Epithelial cell of proximal tubule (primary cell): ENCODE measurements around the gene LDLRAD3. TPM values are rescaled to one million over a fixed set of nuclear protein-coding genes. Genes with fewer than 3 reads are reported as not detected.
"Not testable (repeated sequence)": the region's sequence is repeated elsewhere in the genome, so short reads cannot be mapped to it uniquely, and the experiment has no call there.

Source experiments
- DNase-seq: peaks from one replicate; pipeline ENCODE4 v3.0.0-alpha.2; 2011; ENCODE audit warnings: low read depth
- H3K4me3 ChIP-seq: 2 replicates; pipeline ENCODE4 v1.5.1; 2011; ENCODE audit warnings: low read depth, mild to moderate bottlenecking, low read length
- total RNA-seq: library from RNA; depleted of rRNA; stranded (reverse); fragments of >200 nt; gene quantifications from 2 replicates; pipeline ENCODE4 v1.2.3, GENCODE V29; 2015
- TF ChIP-seq, protein P1 (sequence below): conservative IDR thresholded peaks from 2 replicates; pipeline ENCODE4 v1.5.1; 2012; ENCODE audit warnings: low read depth, mild to moderate bottlenecking, low read length

The LDLRAD3 gene
- total RNA-seq, 1 donor from 2014 or later = 8.2 TPM

DNA sequence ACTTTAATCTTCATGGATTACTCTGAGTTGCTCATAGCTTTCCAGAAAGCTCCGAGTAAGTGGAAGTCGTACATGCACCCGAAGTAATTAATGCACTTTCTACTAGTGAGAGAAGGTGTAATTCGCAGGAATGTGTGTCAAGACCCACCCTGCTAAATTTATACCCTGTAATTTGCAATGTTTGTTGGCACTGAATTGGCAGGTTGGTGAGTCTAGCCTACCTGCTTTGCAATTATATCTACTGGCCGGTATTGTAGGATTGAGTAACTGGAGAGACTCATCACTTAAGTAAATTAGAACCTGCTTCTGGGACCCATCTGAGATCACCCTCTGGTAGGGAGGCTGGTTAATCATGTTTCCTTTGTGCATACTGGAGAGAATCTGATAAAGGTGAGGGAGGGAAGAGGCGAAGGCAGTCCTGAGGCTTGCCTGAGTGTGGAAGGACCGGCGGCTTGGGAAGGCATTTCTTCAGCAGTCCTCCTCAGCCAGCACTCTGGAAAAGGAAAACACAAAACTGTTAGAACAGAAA is 63.3 kb downstream of the LDLRAD3 start:
- H3K4me3 ChIP-seq = no peak overlapping the region
- DNase-seq = no peak
- TF ChIP-seq, protein P1, sequence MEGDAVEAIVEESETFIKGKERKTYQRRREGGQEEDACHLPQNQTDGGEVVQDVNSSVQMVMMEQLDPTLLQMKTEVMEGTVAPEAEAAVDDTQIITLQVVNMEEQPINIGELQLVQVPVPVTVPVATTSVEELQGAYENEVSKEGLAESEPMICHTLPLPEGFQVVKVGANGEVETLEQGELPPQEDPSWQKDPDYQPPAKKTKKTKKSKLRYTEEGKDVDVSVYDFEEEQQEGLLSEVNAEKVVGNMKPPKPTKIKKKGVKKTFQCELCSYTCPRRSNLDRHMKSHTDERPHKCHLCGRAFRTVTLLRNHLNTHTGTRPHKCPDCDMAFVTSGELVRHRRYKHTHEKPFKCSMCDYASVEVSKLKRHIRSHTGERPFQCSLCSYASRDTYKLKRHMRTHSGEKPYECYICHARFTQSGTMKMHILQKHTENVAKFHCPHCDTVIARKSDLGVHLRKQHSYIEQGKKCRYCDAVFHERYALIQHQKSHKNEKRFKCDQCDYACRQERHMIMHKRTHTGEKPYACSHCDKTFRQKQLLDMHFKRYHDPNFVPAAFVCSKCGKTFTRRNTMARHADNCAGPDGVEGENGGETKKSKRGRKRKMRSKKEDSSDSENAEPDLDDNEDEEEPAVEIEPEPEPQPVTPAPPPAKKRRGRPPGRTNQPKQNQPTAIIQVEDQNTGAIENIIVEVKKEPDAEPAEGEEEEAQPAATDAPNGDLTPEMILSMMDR = no peak

DNA sequence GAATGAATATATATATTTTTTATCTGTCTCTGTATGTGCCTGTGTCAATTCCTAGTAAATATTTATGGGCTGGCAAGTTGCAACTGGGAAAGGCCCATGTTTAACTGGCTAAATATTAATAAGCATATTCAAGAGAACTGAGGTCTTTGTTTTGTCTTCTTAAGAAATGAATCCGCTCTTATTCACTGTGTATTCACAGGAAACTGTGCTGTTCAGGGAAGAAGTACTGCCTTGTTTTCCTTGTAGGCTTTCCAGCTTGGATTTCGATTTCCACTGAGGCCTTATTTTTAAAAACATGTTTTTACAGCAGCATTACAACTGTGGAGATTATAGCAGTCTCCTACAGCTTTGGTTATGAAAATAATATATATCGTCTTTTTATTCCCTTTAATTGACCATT is 64.7 kb downstream of the LDLRAD3 start:
- TF ChIP-seq, protein P1 = no peak
- no peak overlapping the region for H3K4me3 ChIP-seq
- DNase-seq = no peak

DNA sequence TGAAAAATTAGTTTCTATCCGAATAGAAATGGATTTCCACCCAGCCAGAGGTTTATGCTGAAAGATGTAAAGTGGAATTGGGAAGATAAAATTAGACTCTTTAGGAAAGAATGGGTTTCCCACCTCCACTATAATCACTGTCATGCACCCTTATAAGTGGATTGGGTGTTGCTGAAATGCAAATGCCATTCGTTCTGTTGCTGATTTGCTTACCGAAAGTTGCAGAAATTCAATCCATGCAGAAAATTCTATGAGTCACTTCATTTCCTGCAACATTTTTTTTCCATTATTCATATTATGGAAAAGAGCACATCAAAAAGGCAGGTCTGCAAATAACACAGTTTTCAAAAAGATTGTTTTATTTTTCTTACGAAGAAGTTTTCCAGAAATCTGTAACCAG is 65.6 kb downstream of the LDLRAD3 start:
- TF ChIP-seq, protein P1 = no peak
- DNase-seq = no peak
- H3K4me3 ChIP-seq = no peak overlapping the region

DNA sequence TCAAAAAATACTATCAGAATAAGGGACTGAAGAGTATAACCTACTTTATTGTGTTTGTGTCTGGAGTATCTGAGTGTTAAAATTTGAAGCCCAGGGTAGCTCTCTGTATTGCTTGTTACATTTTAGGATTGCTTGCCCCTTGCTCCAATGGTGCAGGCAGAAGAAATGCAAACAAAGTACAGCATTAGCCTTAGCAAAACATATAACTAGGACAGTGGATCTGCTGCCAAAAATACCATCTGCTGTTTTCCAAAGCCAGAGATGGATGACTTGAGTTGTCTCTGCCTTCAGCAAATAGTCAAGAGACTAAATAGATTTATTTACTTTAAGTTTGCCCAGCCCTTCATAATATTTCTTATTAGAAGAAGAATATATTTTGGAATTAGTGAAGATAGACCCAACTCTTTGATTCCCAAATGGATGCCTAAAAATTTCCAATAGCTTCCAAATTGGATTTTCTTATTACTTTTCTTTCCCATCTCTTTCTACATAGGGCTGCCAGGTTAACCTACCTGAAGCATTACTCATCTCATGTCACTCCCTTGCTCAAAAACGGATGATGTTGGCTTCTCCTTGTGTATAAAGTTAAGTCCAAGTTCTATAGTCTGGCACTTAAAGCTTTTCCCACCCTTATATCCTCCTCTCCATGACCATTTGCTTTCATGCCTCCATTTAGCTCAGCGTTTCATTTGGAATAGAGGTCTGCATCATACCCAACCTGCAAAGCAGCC is 66.3 kb downstream of the LDLRAD3 start:
- TF ChIP-seq, protein P1 = no peak
- DNase-seq = no peak
- no peak overlapping the region for H3K4me3 ChIP-seq

DNA sequence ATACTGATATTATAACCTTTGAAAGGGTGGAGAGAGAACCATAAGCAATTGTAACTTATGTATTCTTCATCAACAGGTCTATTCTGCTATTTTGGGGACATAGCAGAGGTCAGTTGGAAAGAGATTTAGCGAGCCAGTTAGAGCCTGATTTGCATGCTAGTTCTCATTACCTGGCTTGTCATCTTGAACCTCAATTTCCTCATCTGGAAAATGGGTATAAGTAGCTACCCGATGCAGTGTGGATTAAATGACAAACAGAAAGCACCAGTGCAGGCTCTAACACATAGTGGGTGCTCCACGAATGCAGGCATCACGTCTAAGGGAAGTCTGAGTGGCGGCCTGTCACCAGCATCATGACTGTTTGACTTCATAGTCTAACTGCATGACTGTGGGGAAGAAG is 67.7 kb downstream of the LDLRAD3 start:
- TF ChIP-seq, protein P1 = no peak
- H3K4me3 ChIP-seq = no peak overlapping the region
- no peak for DNase-seq

DNA sequence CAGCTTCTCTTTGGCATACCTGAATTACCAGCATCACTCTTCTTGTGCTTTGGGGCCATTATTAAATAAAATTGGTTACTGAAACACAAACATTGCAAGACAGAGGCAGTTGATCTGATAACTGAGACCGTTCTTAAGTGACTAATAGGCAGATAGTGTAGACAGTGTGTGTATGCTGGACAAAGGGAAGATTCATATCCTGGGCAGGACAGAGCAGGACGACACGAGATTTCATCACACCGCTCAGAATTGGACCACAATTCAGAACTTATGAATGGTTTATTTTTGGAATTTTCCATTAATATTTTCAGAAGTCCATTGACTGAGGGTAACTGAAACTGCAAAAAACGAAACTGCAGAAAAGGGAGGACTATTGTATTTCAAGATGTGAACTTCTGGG is 68.6 kb downstream of the LDLRAD3 start:
- TF ChIP-seq, protein P1 = no peak
- DNase-seq = no peak
- H3K4me3 ChIP-seq = no peak overlapping the region

DNA sequence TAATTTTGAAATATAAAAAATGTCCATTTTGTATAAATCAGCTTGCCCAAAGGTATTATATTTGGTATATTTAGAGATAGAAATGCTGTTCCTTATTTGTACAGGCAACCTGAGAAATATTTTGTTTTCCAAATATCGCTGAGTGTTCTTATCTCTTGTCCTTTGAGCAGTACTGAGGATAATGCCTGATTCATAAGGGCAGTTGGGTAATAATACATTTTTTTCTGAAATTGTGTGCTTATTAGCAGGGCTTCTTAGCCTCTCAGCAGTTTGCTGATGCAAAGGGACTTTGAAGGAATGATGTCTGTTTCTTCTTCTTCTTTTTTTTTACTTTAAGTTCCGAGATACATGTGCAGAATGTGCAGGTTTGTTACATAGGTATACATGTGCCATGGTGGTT is 69.1 kb downstream of the LDLRAD3 start:
- no peak overlapping the region for H3K4me3 ChIP-seq
- no peak for DNase-seq
- TF ChIP-seq, protein P1 = no peak

DNA sequence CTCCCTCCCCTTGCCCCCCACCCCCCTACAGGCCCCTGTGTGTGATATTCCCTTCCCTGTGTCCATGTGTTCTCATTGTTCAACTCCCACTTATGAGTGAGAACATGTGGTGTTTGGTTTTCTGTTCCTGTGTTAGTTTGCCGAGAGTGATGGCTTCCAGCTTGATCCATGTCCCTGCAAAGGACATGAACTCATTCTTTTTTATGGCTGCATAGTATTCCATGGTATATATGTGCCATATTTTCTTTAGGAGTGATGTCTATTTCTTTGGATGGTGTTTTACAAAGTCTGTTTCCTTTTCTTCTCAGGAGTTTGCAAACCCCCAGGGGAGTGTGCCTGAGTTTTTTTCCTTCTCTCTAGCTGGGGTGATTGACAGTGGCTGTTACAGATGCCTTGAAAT is 69.6 kb downstream of the LDLRAD3 start:
- not testable (repeated sequence) for H3K4me3 ChIP-seq

More for the DNA sequence above, 69.6 kb downstream of the LDLRAD3 start:
- not testable (repeated sequence) for DNase-seq
